ENCODE results near the gene SENP1.

SENP1 gene

GRCh38 chr12:48075832-48076231 is 30.0 kb downstream of the SENP1 start:
- TF ChIP-seq CTCF (IDR thresholded peaks at IDR 0.05; ENCODE audit: insufficient read depth, missing control alignments): no peak
- no peak for FAIRE-seq

GRCh38 chr12:48074266-48074665 is 31.6 kb downstream of the SENP1 start:
- no peak for TF ChIP-seq CTCF (IDR thresholded peaks at IDR 0.05; ENCODE audit: insufficient read depth, missing control alignments)
- DNase-seq (ENCODE audit: insufficient read length, low spot score): no peak
- no peak for FAIRE-seq

More at GRCh38 chr12:48075832-48076231, 30.0 kb downstream of the SENP1 start:
- DNase-seq (ENCODE audit: insufficient read length, low spot score): no peak

GRCh38 chr12:48072266-48072665 is 33.6 kb downstream of the SENP1 start:
- FAIRE-seq (no peak), DNase-seq (ENCODE audit: insufficient read length, low spot score) (no peak)
- no peak for TF ChIP-seq CTCF (IDR thresholded peaks at IDR 0.05; ENCODE audit: insufficient read depth, missing control alignments)

GRCh38 chr12:48071808-48072207 is 34.1 kb downstream of the SENP1 start:
- no peak for TF ChIP-seq CTCF (IDR thresholded peaks at IDR 0.05; ENCODE audit: insufficient read depth, missing control alignments)
- FAIRE-seq: no peak
- no peak for DNase-seq (ENCODE audit: insufficient read length, low spot score)

DNA sequence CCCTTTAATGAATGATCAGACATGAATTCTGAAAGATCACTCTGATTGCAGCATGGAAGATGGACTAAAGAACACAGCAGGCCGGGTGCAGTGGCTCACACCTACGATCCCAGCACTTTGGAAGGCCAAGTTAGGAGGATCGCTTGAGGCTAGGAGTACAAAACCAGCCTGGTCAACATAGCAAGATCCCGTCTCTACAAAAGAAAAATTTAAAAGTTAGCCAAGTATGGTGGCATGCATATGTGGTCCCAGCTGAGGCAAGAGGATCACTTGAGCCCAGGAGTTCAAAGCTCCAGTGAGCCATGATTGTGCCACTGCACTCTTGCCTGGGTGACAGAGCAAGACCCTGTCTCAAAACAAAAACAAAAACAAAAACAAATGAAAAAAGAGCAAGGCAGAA is 35.1 kb downstream of the SENP1 start:
- FAIRE-seq (no peak), DNase-seq (ENCODE audit: insufficient read length, low spot score) (no peak)
- no peak for TF ChIP-seq CTCF (IDR thresholded peaks at IDR 0.05; ENCODE audit: insufficient read depth, missing control alignments)

DNA sequence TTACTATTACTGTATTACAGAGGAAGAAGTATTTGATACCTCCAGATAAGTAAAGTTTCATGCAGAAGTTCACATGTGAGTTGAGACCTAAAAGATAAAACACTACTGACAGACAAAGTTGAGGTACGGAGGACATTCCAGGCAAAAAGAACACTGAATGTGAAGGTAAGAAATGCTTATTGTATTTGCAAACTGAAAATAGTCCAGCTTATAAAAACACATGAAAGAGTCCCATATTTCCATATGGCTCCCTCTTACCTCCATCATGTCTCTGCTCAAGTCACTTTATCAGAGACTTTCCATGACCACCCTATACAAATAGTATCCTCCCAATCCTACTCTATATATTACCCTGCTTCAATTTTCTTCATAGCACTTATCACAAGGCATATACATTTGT is 35.8 kb downstream of the SENP1 start:
- FAIRE-seq (no peak), DNase-seq (ENCODE audit: insufficient read length, low spot score) (no peak)
- TF ChIP-seq CTCF (IDR thresholded peaks at IDR 0.05; ENCODE audit: insufficient read depth, missing control alignments): no peak

- FAIRE-seq: no peak
- TF ChIP-seq CTCF (IDR thresholded peaks at IDR 0.05; ENCODE audit: insufficient read depth, missing control alignments): no peak
- DNase-seq (ENCODE audit: insufficient read length, low spot score): no peak
These were observed 36.6 kb downstream of the SENP1 start for GRCh38 chr12:48069241-48069640.
